ENCODE data around the gene HS3ST3B1. TPM values are rescaled to one million over a fixed set of nuclear protein-coding genes. Genes with fewer than 3 reads are reported as not detected.

HS3ST3B1 gene
- total RNA-seq, 4 donors from 2014 or later = 2.5 to 5.5 (median 3.3) TPM

GRCh38 chr17:14334919-14335318 lies 34.0 kb downstream of the HS3ST3B1 start:
- no peaks in the 10 kb centered on the region for H3K9me3 ChIP-seq
- H3K4me1 ChIP-seq = no peaks in the 10 kb centered on the region
- peaks cover 0 to 11% (median 0%) of the 10 kb centered on the region in 4 donors for H3K27me3 ChIP-seq
- H3K4me3 ChIP-seq = no peak overlapping the region
- no peak for TF ChIP-seq CTCF (IDR thresholded peaks at IDR 0.05)
- TF ChIP-seq EP300 (IDR thresholded peaks at IDR 0.05) = no peak
- WGBS = 38% methylated on average over 2 of the region's 2 CpGs
- intact Hi-C loops (cut with DNase I) = no loop called here
- H3K27ac ChIP-seq (replicated peaks in 1 of 4) = no peak overlapping the region
- H3K36me3 ChIP-seq = no peaks in the 10 kb centered on the region
- DNase-seq (ENCODE audit: extremely low spot score) = no peak

DNA sequence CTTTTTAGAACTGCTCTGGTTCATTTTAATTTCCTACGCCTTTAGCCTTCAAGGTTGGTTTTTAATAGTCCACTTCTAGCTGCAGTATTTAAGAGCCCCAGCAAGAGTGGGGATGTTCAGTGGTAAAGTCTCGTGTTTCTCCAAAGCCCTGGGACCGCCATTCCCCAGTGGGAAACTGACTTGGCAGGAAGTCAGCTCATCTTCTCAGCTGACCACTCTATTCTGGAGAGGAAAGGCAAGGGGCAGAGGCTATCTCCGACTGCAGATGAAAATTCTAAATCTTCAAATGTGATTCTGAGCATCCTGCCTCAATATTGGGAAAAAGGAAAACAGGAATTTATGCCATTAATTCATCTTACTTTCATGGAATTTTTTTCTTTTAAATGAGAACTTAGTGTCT lies 35.5 kb downstream of the HS3ST3B1 start:
- no peak overlapping the region for H3K27ac ChIP-seq (replicated peaks in 1 of 4)
- H3K36me3 ChIP-seq = no peaks in the 10 kb centered on the region
- WGBS = 79% methylated on average over 4 of the region's 4 CpGs
- no peaks in the 10 kb centered on the region for H3K9me3 ChIP-seq
- H3K4me3 ChIP-seq = no peak overlapping the region
- no peak for DNase-seq (ENCODE audit: extremely low spot score)
- peaks cover 0 to 21% (median 0%) of the 10 kb centered on the region in 4 donors for H3K27me3 ChIP-seq
- intact Hi-C loops (cut with DNase I) = no loop called here
- no peak for TF ChIP-seq POLR2A (IDR thresholded peaks at IDR 0.05; ENCODE audit: low read depth)
- H3K4me1 ChIP-seq = no peaks in the 10 kb centered on the region

DNA sequence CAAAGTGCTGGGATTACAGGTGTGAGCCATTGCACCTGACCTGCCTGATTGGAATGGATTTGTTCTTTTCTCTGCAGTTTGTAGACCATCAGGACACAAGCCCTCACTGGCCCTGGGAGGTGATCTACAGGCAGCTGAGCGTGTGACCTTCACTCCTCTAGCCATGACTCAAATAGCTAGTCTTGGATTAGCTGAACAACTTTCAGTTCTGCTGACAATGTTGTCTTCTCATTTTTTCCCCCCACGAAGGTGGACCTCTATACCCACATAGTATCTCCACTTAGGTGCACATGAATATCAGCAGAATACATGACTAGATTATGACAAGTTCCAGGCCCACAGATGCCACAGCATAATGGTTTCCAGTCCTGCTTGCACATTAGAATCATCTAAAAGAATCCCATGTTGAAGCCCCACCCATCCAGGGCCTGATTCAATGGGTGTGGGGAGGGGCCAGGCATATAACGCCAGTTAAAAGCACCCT lies 36.8 kb downstream of the HS3ST3B1 start:
- Histone ChIP-seq H3K36me3 (no peaks in the 10 kb centered on the region), H3K27me3 (peaks cover 0 to 21% (median 0%) of the 10 kb centered on the region in 4 donors), H3K4me1 (no peaks in the 10 kb centered on the region), H3K9me3 (no peaks in the 10 kb centered on the region), H3K27ac (replicated peaks in 1 of 4) (no peak overlapping the region), H3K4me3 (no peak overlapping the region)
- 90% methylated on average over 3 of the region's 3 CpGs for WGBS
- intact Hi-C loops (cut with DNase I) = no loop called here
- TF ChIP-seq POLR2A (IDR thresholded peaks at IDR 0.05; ENCODE audit: low read depth) (no peak), CTCF (IDR thresholded peaks at IDR 0.05) (no peak), POLR2AphosphoS5 (IDR thresholded peaks at IDR 0.05) (no peak), EP300 (IDR thresholded peaks at IDR 0.05) (no peak)
- DNase-seq (ENCODE audit: extremely low spot score) = no peak

DNA sequence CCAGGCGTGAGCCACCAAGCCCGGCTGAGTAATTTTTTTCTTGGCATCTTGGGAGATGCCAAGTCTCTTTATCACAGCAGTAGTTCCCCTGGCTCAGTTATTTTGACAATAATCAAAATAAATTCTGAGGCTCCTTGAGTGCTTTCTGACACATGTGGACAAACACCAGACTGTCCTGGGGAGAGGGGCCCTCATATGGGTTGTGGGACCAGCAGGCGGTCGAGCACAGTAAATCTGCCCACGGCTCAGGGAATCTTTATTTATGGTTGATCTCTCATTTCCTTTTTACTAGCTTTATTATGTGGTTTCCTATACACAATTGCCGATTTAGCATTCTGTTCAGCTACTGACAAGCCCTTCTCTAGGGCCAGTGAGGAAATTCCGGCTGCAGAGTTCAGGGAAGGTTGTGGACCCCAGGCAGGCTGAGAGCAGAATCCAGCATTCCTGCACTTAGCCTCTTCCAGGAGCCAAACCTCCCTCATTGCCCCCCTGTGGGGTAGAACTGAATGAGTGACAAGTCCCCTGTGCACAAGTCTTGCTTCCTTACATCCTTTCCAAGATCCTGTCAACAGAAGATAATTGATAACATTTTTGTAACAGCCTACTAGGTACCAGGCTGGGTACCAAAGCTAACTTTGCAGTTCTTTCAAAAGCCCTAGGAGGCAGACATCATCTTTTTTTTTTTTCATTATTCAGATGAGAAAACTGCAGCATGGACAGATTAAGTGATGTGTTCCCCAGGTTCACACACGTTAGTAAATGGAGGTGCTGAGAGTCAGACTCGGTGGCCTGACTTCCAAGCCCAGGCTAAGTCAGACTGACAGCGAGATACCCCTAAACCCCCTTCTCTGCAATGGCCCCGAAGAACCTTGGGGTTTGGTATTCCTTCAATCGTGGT lies 40.2 kb downstream of the HS3ST3B1 start:
- H3K9me3 ChIP-seq = no peaks in the 10 kb centered on the region
- H3K36me3 ChIP-seq = no peaks in the 10 kb centered on the region
- no peak for DNase-seq (ENCODE audit: extremely low spot score)
- intact Hi-C loops (cut with DNase I) = no loop called here
- 54% methylated on average over 12 of the region's 12 CpGs for WGBS
- H3K4me3 ChIP-seq = no peak overlapping the region
- no peak overlapping the region for H3K27ac ChIP-seq (replicated peaks in 1 of 4)
- no peak for TF ChIP-seq CTCF (IDR thresholded peaks at IDR 0.05)
- TF ChIP-seq POLR2A (IDR thresholded peaks at IDR 0.05; ENCODE audit: low read depth) = no peak
- H3K27me3 ChIP-seq = peaks cover 0 to 25% (median 0%) of the 10 kb centered on the region in 4 donors
- H3K4me1 ChIP-seq = no peaks in the 10 kb centered on the region

DNA sequence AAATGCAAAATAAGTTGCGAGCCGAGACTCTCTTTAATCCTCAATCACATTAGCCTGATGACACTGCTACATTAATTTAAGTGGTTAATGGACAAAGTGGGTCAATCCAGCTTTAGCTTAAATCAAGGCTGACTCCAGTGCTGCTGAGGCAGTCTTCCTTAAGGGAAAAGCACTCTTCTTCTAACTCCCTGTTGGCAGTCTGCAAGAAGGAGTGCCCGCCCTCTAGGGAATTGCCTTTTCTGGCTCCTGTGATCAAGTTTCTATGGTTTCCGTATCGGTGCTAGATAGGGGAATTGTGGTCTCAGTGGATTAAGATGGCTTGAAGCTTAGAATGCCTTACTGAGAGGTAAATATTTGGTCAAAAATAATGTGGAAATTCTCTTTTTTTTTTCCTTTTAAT lies 41.0 kb downstream of the HS3ST3B1 start:
- Histone ChIP-seq H3K27me3 (peaks cover 0 to 25% (median 0%) of the 10 kb centered on the region in 4 donors), H3K9me3 (no peaks in the 10 kb centered on the region), H3K36me3 (no peaks in the 10 kb centered on the region), H3K27ac (replicated peaks in 1 of 4) (no peak overlapping the region), H3K4me1 (no peaks in the 10 kb centered on the region), H3K4me3 (no peak overlapping the region)
- no peak for TF ChIP-seq CTCF (IDR thresholded peaks at IDR 0.05)
- no peak for TF ChIP-seq POLR2A (IDR thresholded peaks at IDR 0.05; ENCODE audit: low read depth)
- no peak for TF ChIP-seq EP300 (IDR thresholded peaks at IDR 0.05)
- no peak for TF ChIP-seq POLR2AphosphoS5 (IDR thresholded peaks at IDR 0.05)
- WGBS = 50% methylated on average over 5 of the region's 5 CpGs
- no peak for DNase-seq (ENCODE audit: extremely low spot score)
- intact Hi-C loops (cut with DNase I) = no loop called here

Data from esophagus muscularis mucosa (tissue), 4 donors.